Measurements from ENCODE around the gene CSTF1.

The CSTF1 gene

DNA sequence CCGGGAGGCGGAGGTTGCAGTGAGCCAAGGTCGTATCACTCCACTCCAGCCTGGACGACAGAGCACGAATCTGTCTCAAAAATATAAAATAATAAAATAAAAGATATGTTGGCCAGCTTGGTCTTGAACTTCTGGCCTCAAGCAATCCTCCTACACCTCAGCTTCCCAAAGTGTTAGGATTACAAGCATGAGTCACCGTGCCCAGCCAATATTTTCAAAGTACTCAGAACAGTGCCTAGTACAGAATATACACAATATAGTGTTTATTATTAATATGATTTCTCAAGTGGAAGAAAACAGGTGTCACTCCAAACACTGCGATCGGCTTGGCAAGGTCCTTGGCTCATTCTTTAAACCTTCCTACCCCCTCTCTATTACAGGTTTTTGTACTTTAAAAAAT lies 30.5 kb upstream of the CSTF1 start:
- H3K9me3 ChIP-seq (ENCODE audit: control insufficient read depth, insufficient read depth, low read length) = no peaks in the 10 kb centered on the region
- H3K36me3 ChIP-seq (ENCODE audit: control insufficient read depth, low read length) = no peaks in the 10 kb centered on the region
- TF ChIP-seq, protein P1, sequence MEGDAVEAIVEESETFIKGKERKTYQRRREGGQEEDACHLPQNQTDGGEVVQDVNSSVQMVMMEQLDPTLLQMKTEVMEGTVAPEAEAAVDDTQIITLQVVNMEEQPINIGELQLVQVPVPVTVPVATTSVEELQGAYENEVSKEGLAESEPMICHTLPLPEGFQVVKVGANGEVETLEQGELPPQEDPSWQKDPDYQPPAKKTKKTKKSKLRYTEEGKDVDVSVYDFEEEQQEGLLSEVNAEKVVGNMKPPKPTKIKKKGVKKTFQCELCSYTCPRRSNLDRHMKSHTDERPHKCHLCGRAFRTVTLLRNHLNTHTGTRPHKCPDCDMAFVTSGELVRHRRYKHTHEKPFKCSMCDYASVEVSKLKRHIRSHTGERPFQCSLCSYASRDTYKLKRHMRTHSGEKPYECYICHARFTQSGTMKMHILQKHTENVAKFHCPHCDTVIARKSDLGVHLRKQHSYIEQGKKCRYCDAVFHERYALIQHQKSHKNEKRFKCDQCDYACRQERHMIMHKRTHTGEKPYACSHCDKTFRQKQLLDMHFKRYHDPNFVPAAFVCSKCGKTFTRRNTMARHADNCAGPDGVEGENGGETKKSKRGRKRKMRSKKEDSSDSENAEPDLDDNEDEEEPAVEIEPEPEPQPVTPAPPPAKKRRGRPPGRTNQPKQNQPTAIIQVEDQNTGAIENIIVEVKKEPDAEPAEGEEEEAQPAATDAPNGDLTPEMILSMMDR (IDR thresholded peaks at IDR 0.05; ENCODE audit: low read depth, low read length, poor library complexity, severe bottlenecking) = no peak
- no peak for TF ChIP-seq EZH2phosphoT487 (IDR thresholded peaks at IDR 0.05; ENCODE audit: borderline replicate concordance, low read length)
- H3K4me3 ChIP-seq (ENCODE audit: low read length) = no peak overlapping the region
- H3K4me2 ChIP-seq (ENCODE audit: low read length) = no peak overlapping the region
- H3K9me2 ChIP-seq (replicated peaks; ENCODE audit: control insufficient read depth, low read length) = no peaks in the 10 kb centered on the region
- H3K79me2 ChIP-seq (ENCODE audit: control insufficient read depth, low read length) = no peaks in the 10 kb centered on the region
- H3K27me3 ChIP-seq (ENCODE audit: control insufficient read depth, low read length) = peaks cover 12% of the 10 kb centered on the region
- H4K20me1 ChIP-seq (ENCODE audit: control insufficient read depth, insufficient read depth, low read depth, low read length) = no peaks in the 10 kb centered on the region
- peaks cover 5% of the 10 kb centered on the region; the same call in 1 of the 2 replicates for H3K4me1 ChIP-seq (ENCODE audit: control insufficient read depth, low read length)
- no peaks in the 10 kb centered on the region for H3F3A ChIP-seq (ENCODE audit: control insufficient read depth, insufficient read depth)
- no peak overlapping the region for H3K27ac ChIP-seq (ENCODE audit: low read depth, low read length)

DNA sequence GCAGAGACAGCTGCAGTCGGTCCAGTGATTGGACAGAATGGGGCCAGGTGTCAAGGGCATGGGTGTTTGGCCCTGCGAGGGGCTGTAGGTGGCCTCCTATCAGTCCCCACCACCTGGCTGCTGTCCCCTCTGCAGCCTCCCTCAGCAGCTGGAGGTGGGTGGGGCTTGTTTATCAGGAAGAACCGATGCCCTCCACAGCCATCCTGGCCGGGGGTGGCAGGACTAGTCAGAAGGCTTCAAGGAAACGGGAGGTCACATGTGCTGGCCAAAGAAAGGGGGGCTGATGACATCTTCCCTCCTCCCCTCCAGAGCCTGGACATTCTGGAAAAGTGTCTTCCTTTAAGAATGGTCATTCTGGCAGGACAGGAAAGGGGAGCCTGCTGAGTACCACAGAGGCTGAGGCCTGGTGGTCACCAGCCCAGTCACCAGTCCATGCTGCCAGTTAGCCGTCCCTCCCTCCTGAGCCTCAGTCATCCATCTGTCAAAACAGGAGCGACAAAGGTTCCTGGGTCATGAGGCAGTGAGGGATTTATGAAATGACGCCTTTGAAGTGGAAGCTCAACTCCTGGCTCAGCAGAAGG lies 29.5 kb upstream of the CSTF1 start:
- H3K9me3 ChIP-seq (ENCODE audit: control insufficient read depth, insufficient read depth, low read length) = no peaks in the 10 kb centered on the region
- H3K9me2 ChIP-seq (replicated peaks; ENCODE audit: control insufficient read depth, low read length) = no peaks in the 10 kb centered on the region
- H4K20me1 ChIP-seq (ENCODE audit: control insufficient read depth, insufficient read depth, low read depth, low read length) = no peaks in the 10 kb centered on the region
- no peak overlapping the region for H3K27ac ChIP-seq (ENCODE audit: low read depth, low read length)
- no peaks in the 10 kb centered on the region for H3F3A ChIP-seq (ENCODE audit: control insufficient read depth, insufficient read depth)
- no peak overlapping the region for H3K4me2 ChIP-seq (ENCODE audit: low read length)
- H3K4me3 ChIP-seq (ENCODE audit: low read length) = no peak overlapping the region
- H3K36me3 ChIP-seq (ENCODE audit: control insufficient read depth, low read length) = no peaks in the 10 kb centered on the region
- TF ChIP-seq, protein P1 (IDR thresholded peaks at IDR 0.05; ENCODE audit: low read depth, low read length, poor library complexity, severe bottlenecking) = no peak
- no peak for TF ChIP-seq EZH2phosphoT487 (IDR thresholded peaks at IDR 0.05; ENCODE audit: borderline replicate concordance, low read length)
- H3K27me3 ChIP-seq (ENCODE audit: control insufficient read depth, low read length) = peaks cover 6% of the 10 kb centered on the region
- H3K79me2 ChIP-seq (ENCODE audit: control insufficient read depth, low read length) = no peaks in the 10 kb centered on the region
- H3K4me1 ChIP-seq (ENCODE audit: control insufficient read depth, low read length) = peaks cover 5% of the 10 kb centered on the region; the same call in 1 of the 2 replicates

DNA sequence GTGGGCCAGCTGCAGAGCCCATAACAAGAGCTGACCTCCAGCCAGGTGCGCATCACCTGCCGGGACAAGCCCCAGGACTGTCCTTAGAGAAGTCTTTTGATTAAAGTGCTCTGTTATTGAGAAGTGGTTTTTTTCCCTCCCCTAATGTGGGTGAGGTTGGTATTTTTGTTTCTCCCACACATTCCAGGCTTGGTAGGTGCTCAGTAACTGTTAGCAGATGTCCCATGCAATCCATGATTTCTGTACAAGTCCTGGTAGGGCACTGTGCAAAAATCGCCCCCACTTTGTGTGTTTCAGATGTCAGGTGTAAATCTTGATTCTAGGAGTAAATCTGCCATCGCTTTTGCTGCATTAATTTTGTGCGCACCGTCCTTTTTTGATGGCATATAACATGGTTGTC lies 29.0 kb upstream of the CSTF1 start:
- Histone ChIP-seq H3F3A (ENCODE audit: control insufficient read depth, insufficient read depth) (peaks cover 5% of the 10 kb centered on the region), H3K27me3 (ENCODE audit: control insufficient read depth, low read length) (peaks cover 3% of the 10 kb centered on the region), H3K9me3 (ENCODE audit: control insufficient read depth, insufficient read depth, low read length) (no peaks in the 10 kb centered on the region), H3K4me1 (ENCODE audit: control insufficient read depth, low read length) (peaks cover 5% of the 10 kb centered on the region; the same call in 1 of the 2 replicates), H3K27ac (ENCODE audit: low read depth, low read length) (no peak overlapping the region), H4K20me1 (ENCODE audit: control insufficient read depth, insufficient read depth, low read depth, low read length) (no peaks in the 10 kb centered on the region), H3K36me3 (ENCODE audit: control insufficient read depth, low read length) (peaks cover under 1% of the 10 kb centered on the region), H3K79me2 (ENCODE audit: control insufficient read depth, low read length) (no peaks in the 10 kb centered on the region), H3K4me3 (ENCODE audit: low read length) (no peak overlapping the region), H3K9me2 (replicated peaks; ENCODE audit: control insufficient read depth, low read length) (no peaks in the 10 kb centered on the region), H3K4me2 (ENCODE audit: low read length) (no peak overlapping the region)
- TF ChIP-seq, protein P1 (IDR thresholded peaks at IDR 0.05; ENCODE audit: low read depth, low read length, poor library complexity, severe bottlenecking) = no peak
- TF ChIP-seq EZH2phosphoT487 (IDR thresholded peaks at IDR 0.05; ENCODE audit: borderline replicate concordance, low read length) = no peak

All from DOHH2 (cell line).